Keratinocyte (primary cell): ENCODE measurements around the gene TJP3.

Source experiments
- CTCF ChIP-seq, 3 experiments: IDR thresholded peaks in 1 of 3; conservative IDR thresholded peaks in 1 of 3; optimal IDR thresholded peaks in 1 of 3; 2 replicates in 2 of 3; 3 replicates in 1 of 3; pipeline versions ENCODE3 to v1.5.1; 2011; ENCODE audit warnings: low read length in 3 of 3, mild to moderate bottlenecking in 3 of 3, moderate library complexity in 2 of 3, control low read depth in 1 of 3, inconsistent platforms in 1 of 3; ENCODE audit not compliant: insufficient read depth in 2 of 3; ENCODE audit errors: extremely low read depth in 1 of 3
- EZH2 ChIP-seq: IDR thresholded peaks from one replicate; pipeline ENCODE4 v1.6.1; 2012; ENCODE audit warnings: inconsistent platforms, mild to moderate bottlenecking, low read length, moderate library complexity

GRCh38 chr19:3687774-3688706 lies 20.1 kb upstream of the TJP3 start:
- TF ChIP-seq CTCF (optimal IDR thresholded peaks at IDR 0.05 in 1 of 3, IDR thresholded peaks at IDR 0.05 in 1 of 3, conservative IDR thresholded peaks at IDR 0.05 in 1 of 3; ENCODE audit: extremely low read depth in 1 of 3, insufficient read depth in 2 of 3, low read length in 3 of 3) (no peak), EZH2 (no peak)
